Fibroblast of lung (primary cell): ENCODE results near the gene GOPC. TPM values are rescaled to one million over a fixed set of nuclear protein-coding genes. Genes with fewer than 3 reads are reported as not detected.

ENCODE experiments used
- DNase-seq, 2 donors: peaks; one replicate each; pipeline versions ENCODE4 v3.0.0 to v3.0.0-alpha.2; 2010; ENCODE audit warnings: low read depth in 2 of 2
- H2AFZ ChIP-seq: 2 replicates; pipeline ENCODE4 v1.5.1; 2012; ENCODE audit warnings: low read length, control low read depth, inconsistent platforms
- H3K27ac ChIP-seq: 2 replicates; pipeline ENCODE4 v1.5.1; 2011; ENCODE audit warnings: low read length, control low read depth; ENCODE audit not compliant: insufficient read depth
- H3K27me3 ChIP-seq: 2 replicates; pipeline ENCODE4 v1.5.1; 2011; ENCODE audit warnings: mild to moderate bottlenecking, low read length; ENCODE audit not compliant: control insufficient read depth, insufficient read depth
- H3K36me3 ChIP-seq: 2 replicates; pipeline ENCODE4 v1.5.1; 2011; ENCODE audit warnings: low read length; ENCODE audit not compliant: control insufficient read depth, insufficient read depth
- H3K4me1 ChIP-seq: 2 replicates; pipeline ENCODE4 v1.5.1; 2011; ENCODE audit warnings: low read length; ENCODE audit not compliant: control insufficient read depth, insufficient read depth; ENCODE audit errors: extremely low read depth
- H3K4me2 ChIP-seq: 2 replicates; pipeline ENCODE4 v1.5.1; 2011; ENCODE audit warnings: low read length, control low read depth; ENCODE audit not compliant: insufficient read depth; ENCODE audit errors: extremely low read depth
- H3K4me3 ChIP-seq, 4 experiments: fragments of 200-600 bp in 1 of 4; sonication (generic) in 1 of 4; replicated peaks in 1 of 4; 2 replicates each; pipeline ENCODE4 v1.5.1; 2011 to 2016; ENCODE audit warnings: low read length in 4 of 4, low read depth in 3 of 4, mild to moderate bottlenecking in 3 of 4, control low read depth in 2 of 4, inconsistent platforms in 1 of 4, mixed read lengths in 1 of 4; ENCODE audit not compliant: insufficient read depth in 1 of 4; ENCODE audit errors: control extremely low read depth in 1 of 4
- H3K79me2 ChIP-seq: 2 replicates; pipeline ENCODE4 v1.5.1; 2012; ENCODE audit warnings: mild to moderate bottlenecking, low read length, inconsistent platforms; ENCODE audit not compliant: control insufficient read depth, insufficient read depth
- H3K9ac ChIP-seq: 2 replicates; pipeline ENCODE4 v1.5.1; 2011; ENCODE audit warnings: mild to moderate bottlenecking, low read length, control low read depth; ENCODE audit not compliant: insufficient read depth
- H3K9me3 ChIP-seq: 2 replicates; pipeline ENCODE4 v1.5.1; 2012; ENCODE audit warnings: low read depth, low read length; ENCODE audit not compliant: control insufficient read depth, insufficient read depth
- H4K20me1 ChIP-seq: 2 replicates; pipeline ENCODE4 v1.5.1; 2011; ENCODE audit warnings: low read length; ENCODE audit not compliant: control insufficient read depth, insufficient read depth; ENCODE audit errors: extremely low read depth
- CTCF ChIP-seq, 2 donors: IDR thresholded peaks in 1 of 2; conservative IDR thresholded peaks in 1 of 2; 1 replicate in 1 of 2; 2 replicates in 1 of 2; pipeline ENCODE4 v1.5.1; 2011 to 2012; ENCODE audit warnings: low read length in 2 of 2, control low read depth in 1 of 2, inconsistent platforms in 1 of 2, low read depth in 1 of 2, mild to moderate bottlenecking in 1 of 2
- EZH2 ChIP-seq: IDR thresholded peaks from 2 replicates; pipeline ENCODE4 v1.5.1; 2012; ENCODE audit warnings: low read length, control low read depth, mild to moderate bottlenecking; ENCODE audit errors: missing control alignments
- polyA plus RNA-seq, 2 donors: library from polyadenylated mRNA; depleted of rRNA in 1 of 2; stranded (reverse) in 1 of 2; unstranded in 1 of 2; fragments of >200 nt; gene quantifications; 2 replicates each; pipeline ENCODE4 v1.2.1, GENCODE V29; 2011 to 2012; ENCODE audit warnings: missing spikeins in 1 of 2
- total RNA-seq: library from RNA; depleted of rRNA; stranded (reverse); fragments of >200 nt; gene quantifications from 2 replicates; pipeline ENCODE4 v1.2.1, GENCODE V29; 2014

Gene GOPC
- total and polyA plus RNA-seq, 2 donors (not counting 1 experiment from before 2014, with no cell fraction given), result 32.2 to 45.4 TPM

- peaks cover 6% of the 10 kb centered on the region for H3K4me1 ChIP-seq
- DNase-seq, result peak in 1 of 2 donors; percentile 79
- H3K79me2 ChIP-seq, result no peaks in the 10 kb centered on the region
These were observed 49.7 kb downstream of the GOPC start for GRCh38 chr6:117552618-117553017.

GRCh38 chr6:117550618-117551242 lies 51.6 kb downstream of the GOPC start:
- TF ChIP-seq EZH2, result no peak
- TF ChIP-seq CTCF (conservative IDR thresholded peaks at IDR 0.05 in 1 of 2, IDR thresholded peaks at IDR 0.05 in 1 of 2; ENCODE audit: low read depth in 1 of 2, low read length in 2 of 2), result no peak
- no peak overlapping the region for H2AFZ ChIP-seq
- peaks cover 8% of the 10 kb centered on the region for H3K36me3 ChIP-seq
- H3K27ac ChIP-seq, result no peak overlapping the region
- no peak overlapping the region for H3K4me2 ChIP-seq
- H3K79me2 ChIP-seq, result no peaks in the 10 kb centered on the region
- DNase-seq, result no peak
- H3K4me1 ChIP-seq, result peaks cover 6% of the 10 kb centered on the region
- no peaks in the 10 kb centered on the region for H3K9me3 ChIP-seq
- no peaks in the 10 kb centered on the region for H3K27me3 ChIP-seq
- H4K20me1 ChIP-seq, result no peaks in the 10 kb centered on the region
- H3K9ac ChIP-seq, result no peak overlapping the region
- H3K4me3 ChIP-seq, result no peak overlapping the region

More at GRCh38 chr6:117552618-117553017, 49.7 kb downstream of the GOPC start:
- Histone ChIP-seq H3K36me3 (peaks cover 4% of the 10 kb centered on the region), H3K4me3 (no peak overlapping the region), H3K4me2 (no peak overlapping the region), H3K27me3 (no peaks in the 10 kb centered on the region), H2AFZ (no peak overlapping the region), H3K9ac (no peak overlapping the region), H3K27ac (no peak overlapping the region), H3K9me3 (no peaks in the 10 kb centered on the region), H4K20me1 (no peaks in the 10 kb centered on the region)
- TF ChIP-seq EZH2, result no peak
- TF ChIP-seq CTCF (conservative IDR thresholded peaks at IDR 0.05 in 1 of 2, IDR thresholded peaks at IDR 0.05 in 1 of 2; ENCODE audit: low read depth in 1 of 2, low read length in 2 of 2), result no peak

- Histone ChIP-seq H3K4me1 (peaks cover 6% of the 10 kb centered on the region), H3K4me2 (no peak overlapping the region)
These were observed 52.2 kb downstream of the GOPC start for GRCh38 chr6:117550078-117550600.

More at GRCh38 chr6:117550078-117550600, 52.2 kb downstream of the GOPC start:
- DNase-seq, result no peak
- TF ChIP-seq CTCF (conservative IDR thresholded peaks at IDR 0.05 in 1 of 2, IDR thresholded peaks at IDR 0.05 in 1 of 2; ENCODE audit: low read depth in 1 of 2, low read length in 2 of 2), result no peak
- no peak for TF ChIP-seq EZH2
- H3K9ac ChIP-seq, result no peak overlapping the region
- no peaks in the 10 kb centered on the region for H4K20me1 ChIP-seq
- H3K79me2 ChIP-seq, result no peaks in the 10 kb centered on the region
- H3K4me3 ChIP-seq, result no peak overlapping the region
- H3K9me3 ChIP-seq, result no peaks in the 10 kb centered on the region
- H2AFZ ChIP-seq, result no peak overlapping the region
- no peak overlapping the region for H3K27ac ChIP-seq
- H3K36me3 ChIP-seq, result peaks cover 11% of the 10 kb centered on the region
- H3K27me3 ChIP-seq, result no peaks in the 10 kb centered on the region
